Ovary (tissue), 9 donors: Measurements from ENCODE around the gene BCL10. TPM values are rescaled to one million over a fixed set of nuclear protein-coding genes. Genes with fewer than 3 reads are reported as not detected.

Source experiments
- DNase-seq, 5 donors: peaks; one replicate each; pipeline ENCODE4 v3.0.0-alpha.2; 2019 to 2020
- H3K27ac ChIP-seq, 2 donors: fragments of 200-600 bp; one replicate each; pipeline versions ENCODE4 v1.5.1 to v1.8.0; 2019 to 2022
- H3K27me3 ChIP-seq: fragments of 200-600 bp; one replicate; pipeline ENCODE4 v1.8.0; 2022
- H3K36me3 ChIP-seq: fragments of 200-600 bp; sonication (generic); one replicate; pipeline ENCODE4 v1.5.1; 2019
- H3K4me1 ChIP-seq: one replicate; pipeline ENCODE4 v1.8.1; 2013; ENCODE audit warnings: mild to moderate bottlenecking, moderate library complexity; ENCODE audit not compliant: insufficient read depth
- H3K4me3 ChIP-seq: fragments of 200-600 bp; sonication (generic); one replicate; pipeline ENCODE4 v1.5.1; 2017
- H3K9me3 ChIP-seq, 2 donors: fragments of 200-600 bp in 1 of 2; sonication (generic) in 1 of 2; one replicate each; pipeline versions ENCODE4 v1.5.1 to v1.8.1; 2013 to 2019; ENCODE audit warnings: mild to moderate bottlenecking in 1 of 2, moderate library complexity in 1 of 2
- CTCF ChIP-seq, 3 donors: fragments of 450-650 bp in 2 of 3; fragments of 200-600 bp in 1 of 3; IDR thresholded peaks; one replicate each; pipeline versions ENCODE4 v1.5.1 to v1.8.0; 2016 to 2022; ENCODE audit warnings: antibody characterized with exemption in 3 of 3, mild to moderate bottlenecking in 1 of 3
- EP300 ChIP-seq: sonication (generic); formaldehyde crosslinking; IDR thresholded peaks from one replicate; pipeline ENCODE4 v1.6.1; 2017; ENCODE audit warnings: antibody characterized with exemption
- POLR2A ChIP-seq: fragments of 450-650 bp; IDR thresholded peaks from one replicate; pipeline ENCODE4 v1.6.1; 2017; ENCODE audit warnings: antibody characterized with exemption, mild to moderate bottlenecking, moderate library complexity
- WGBS, 3 donors: extraction: QIAGEN DNeasy Blood & Tissue Kit in 1 of 3; methylation state at CpG; one replicate each; pipeline versions ENCODE4 v1.1.5 to v1.1.7; 2013 to 2017; 5-methylcytosine and 5-hydroxymethylcytosine counted together
- intact Hi-C, 4 donors: fragments of 100-400 bp; cut with DNase I; formaldehyde crosslinking; loops; one replicate each; pipeline versions ENCODE4 v1.11.0 to v1.15.1; 2022 to 2023
- polyA plus RNA-seq, 2 donors: library from polyadenylated mRNA; stranded (reverse); fragments of 200-250 nt in 1 of 2; fragments of 350-450 nt in 1 of 2; fragmentation: Illumina TruSeq in 1 of 2; extraction: RNeasy Lipid Tissue Mini Kit (QIAGEN cat#74804) in 1 of 2; gene quantifications; one replicate each; pipeline ENCODE4 v1.2.3, GENCODE V29; 2013 to 2014
- total RNA-seq, 7 donors: library from RNA; depleted of rRNA in 2 of 7; stranded (reverse); fragments of >200 nt in 2 of 7; fragmentation: NEBNext Ultra II Directional in 3 of 7; extraction: Animal tissue kit (Norgen Biotek cat#: 25700) in 3 of 7; gene quantifications; one replicate each; pipeline versions ENCODE4 v1.1.0 to v1.2.4, GENCODE V29; 2016 to 2023
- donor health status: DM: no; HTN: no; CAD: no; lungs with moderate emphysema.
- donor health status: DM: no; HTN: no; CAD: no.
- donor health status: Bipolar disorder and iron deficiency.
- donor health status: DM: yes; HTN: yes; CAD: no.
- donor health status: DM: no; HTN: no; CAD: no.
- donor health status: DM: yes; HTN: yes; CAD: no.

BCL10 gene
- total and polyA plus RNA-seq, 9 donors: 8.1 to 23.6 (median 17.2) TPM

GRCh38 chr1:85307987-85308832 lies 31.8 kb upstream of the BCL10 start:
- H3K4me3 ChIP-seq: no peak overlapping the region
- no peaks in the 10 kb centered on the region for H3K4me1 ChIP-seq
- intact Hi-C loops: loop anchor here (5.0 to 10.0 kb wide), 4 partner anchors 197 to 387 kb away; partner anchors contain the start of gene CCN1 (in 1 of the 4)
- peak; percentile 79 to 92 (median 89) for DNase-seq
- no peaks in the 10 kb centered on the region for H3K9me3 ChIP-seq
- H3K27me3 ChIP-seq: no peaks in the 10 kb centered on the region
- H3K27ac ChIP-seq: no peak overlapping the region
- TF ChIP-seq EP300 (no peak), CTCF (IDR thresholded peaks at IDR 0.05) (peak; percentile 74 to 97 (median 92))
- H3K36me3 ChIP-seq: no peaks in the 10 kb centered on the region
- 22 to 26% (median 25%) methylated on average over 27 of the region's 27 CpGs for WGBS, 3 donors

GRCh38 chr1:85306236-85306635 lies 29.8 kb upstream of the BCL10 start:
- DNase-seq: no peak
- Histone ChIP-seq H3K4me1 (no peaks in the 10 kb centered on the region), H3K36me3 (no peaks in the 10 kb centered on the region), H3K27me3 (no peaks in the 10 kb centered on the region), H3K27ac (no peak overlapping the region), H3K9me3 (no peaks in the 10 kb centered on the region), H3K4me3 (no peak overlapping the region)
- TF ChIP-seq CTCF (IDR thresholded peaks at IDR 0.05): no peak
- whole genome bisulfite sequencing, 3 donors: 94 to 96% (median 95%) methylated on average over 4 of the region's 4 CpGs
- intact Hi-C loops: loop anchor here (5.0 to 10.0 kb wide), 4 partner anchors 199 to 389 kb away; partner anchors contain the start of gene CCN1 (in 1 of the 4)

- Histone ChIP-seq H3K4me3 (no peak overlapping the region), H3K27ac (no peak overlapping the region), H3K27me3 (no peaks in the 10 kb centered on the region), H3K9me3 (no peaks in the 10 kb centered on the region), H3K4me1 (no peaks in the 10 kb centered on the region), H3K36me3 (no peaks in the 10 kb centered on the region)
- 62 to 89% (median 65%) methylated on average over 4 of the region's 4 CpGs for WGBS, 3 donors
- intact Hi-C loops: loop anchor here in 3 of 4 donors (10.0 kb wide), 3 partner anchors 201 to 391 kb away; partner anchors contain the start of gene CCN1 (in 1 of the 3)
- DNase-seq: no peak
- TF ChIP-seq POLR2A (no peak), EP300 (no peak), CTCF (IDR thresholded peaks at IDR 0.05) (no peak)
Measured at GRCh38 chr1:85303440-85304162, 27.2 kb upstream of the BCL10 start.

GRCh38 chr1:85300140-85300539 lies 23.7 kb upstream of the BCL10 start:
- Histone ChIP-seq H3K27me3 (no peaks in the 10 kb centered on the region), H3K4me1 (peaks cover 11% of the 10 kb centered on the region), H3K9me3 (no peaks in the 10 kb centered on the region), H3K4me3 (no peak overlapping the region), H3K27ac (no peak overlapping the region), H3K36me3 (no peaks in the 10 kb centered on the region)
- TF ChIP-seq CTCF (IDR thresholded peaks at IDR 0.05): no peak
- no peak for TF ChIP-seq POLR2A
- TF ChIP-seq EP300: no peak
- no peak for DNase-seq
- intact Hi-C loops: loop anchor here in 3 of 4 donors (10.0 kb wide), 3 partner anchors 205 to 395 kb away; partner anchors contain the start of gene CCN1 (in 1 of the 3)
- WGBS, 3 donors: 74 to 97% (median 81%) methylated on average over 3 of the region's 3 CpGs
